ENCODE results near the gene TMEM59. TPM values are rescaled to one million over a fixed set of nuclear protein-coding genes. Genes with fewer than 3 reads are reported as not detected.

Gene TMEM59
- total RNA-seq, 1 experiment from 2014 or later, result 73.5 TPM

- no TSS peak for BruUV-seq (replicated peaks)
- Histone ChIP-seq H3K36me3 (ENCODE audit: insufficient read depth, low read length, poor library complexity, severe bottlenecking) (no peaks in the 10 kb centered on the region), H3K4me3 (ENCODE audit: low read depth, low read length, poor library complexity, severe bottlenecking) (no peak overlapping the region), H3K4me1 (ENCODE audit: insufficient read depth, low read length, poor library complexity, severe bottlenecking) (no peaks in the 10 kb centered on the region), H3K27me3 (replicated peaks; ENCODE audit: insufficient read depth, low read depth, low read length, poor library complexity) (no peaks in the 10 kb centered on the region), H3K27ac (ENCODE audit: low read depth, low read length, poor library complexity, severe bottlenecking) (no peak overlapping the region), H3K9me3 (ENCODE audit: low read depth, low read length, poor library complexity, severe bottlenecking) (no peaks in the 10 kb centered on the region)
- intact Hi-C loops (cut with micrococcal nuclease; ENCODE audit: unreplicated experiment), result loop anchor here (10.0 kb wide), 1 partner anchor 341 kb away; the partner anchor contains the start of gene SSBP3
- CTCF ChIA-PET, result no interaction called here
- DNase-seq (ENCODE audit: low spot score), result no peak
- POLR2A ChIA-PET (ENCODE audit: low non-redundant PET), result no interaction called here
- TF ChIP-seq EZH2 (IDR thresholded peaks at IDR 0.05; ENCODE audit: borderline replicate concordance, low read depth, low read length, poor library complexity, severe bottlenecking) (no peak), CTCF (conservative IDR thresholded peaks at IDR 0.05; ENCODE audit: low read depth, low read length) (no peak)
Measured at GRCh38 chr1:54064299-54064698, 11.3 kb upstream of the TMEM59 start.

- ChIA-PET POLR2A (ENCODE audit: low non-redundant PET) (no interaction called here), CTCF (no interaction called here)
- peak overlapping the region; percentile 18 for H3K27ac ChIP-seq (ENCODE audit: low read depth, low read length, poor library complexity, severe bottlenecking)
- no peak for TF ChIP-seq CTCF (conservative IDR thresholded peaks at IDR 0.05; ENCODE audit: low read depth, low read length)
- no peak for TF ChIP-seq EZH2 (IDR thresholded peaks at IDR 0.05; ENCODE audit: borderline replicate concordance, low read depth, low read length, poor library complexity, severe bottlenecking)
- H3K4me3 ChIP-seq (ENCODE audit: low read depth, low read length, poor library complexity, severe bottlenecking), result peak overlapping the region; percentile 83
- intact Hi-C loops (cut with micrococcal nuclease; ENCODE audit: unreplicated experiment), result no loop called here
- H3K36me3 ChIP-seq (ENCODE audit: insufficient read depth, low read length, poor library complexity, severe bottlenecking), result no peaks in the 10 kb centered on the region
- H3K9me3 ChIP-seq (ENCODE audit: low read depth, low read length, poor library complexity, severe bottlenecking), result no peaks in the 10 kb centered on the region
- H3K27me3 ChIP-seq (replicated peaks; ENCODE audit: insufficient read depth, low read depth, low read length, poor library complexity), result no peaks in the 10 kb centered on the region
- peaks cover 9% of the 10 kb centered on the region for H3K4me1 ChIP-seq (ENCODE audit: insufficient read depth, low read length, poor library complexity, severe bottlenecking)
- no TSS peak for BruUV-seq (replicated peaks)
- DNase-seq (ENCODE audit: low spot score), result no peak
Measured at GRCh38 chr1:54054438-54054749, 1.4 kb upstream of the TMEM59 start.

- CTCF ChIA-PET, result no interaction called here
- intact Hi-C loops (cut with micrococcal nuclease; ENCODE audit: unreplicated experiment), result no loop called here
- no peak for TF ChIP-seq CTCF (conservative IDR thresholded peaks at IDR 0.05; ENCODE audit: low read depth, low read length)
- no peak for TF ChIP-seq EZH2 (IDR thresholded peaks at IDR 0.05; ENCODE audit: borderline replicate concordance, low read depth, low read length, poor library complexity, severe bottlenecking)
- Histone ChIP-seq H3K4me1 (ENCODE audit: insufficient read depth, low read length, poor library complexity, severe bottlenecking) (peaks cover 9% of the 10 kb centered on the region), H3K27me3 (replicated peaks; ENCODE audit: insufficient read depth, low read depth, low read length, poor library complexity) (no peaks in the 10 kb centered on the region), H3K4me3 (ENCODE audit: low read depth, low read length, poor library complexity, severe bottlenecking) (peak overlapping the region; percentile 83), H3K27ac (ENCODE audit: low read depth, low read length, poor library complexity, severe bottlenecking) (peak overlapping the region; percentile 80), H3K36me3 (ENCODE audit: insufficient read depth, low read length, poor library complexity, severe bottlenecking) (no peaks in the 10 kb centered on the region), H3K9me3 (ENCODE audit: low read depth, low read length, poor library complexity, severe bottlenecking) (no peaks in the 10 kb centered on the region)
- BruUV-seq (replicated peaks), result no TSS peak
- POLR2A ChIA-PET (ENCODE audit: low non-redundant PET), result no interaction called here
- DNase-seq (ENCODE audit: low spot score), result peak; percentile 12
Measured at GRCh38 chr1:54053745-54054437, 887 bp upstream of the TMEM59 start.

Data from A673 (cell line).